Measurements from ENCODE around the gene TNFAIP2. TPM values are rescaled to one million over a fixed set of nuclear protein-coding genes. Genes with fewer than 3 reads are reported as not detected.

TNFAIP2 gene
- total and polyA plus RNA-seq, 8 donors: 30.7 to 279 (median 73.0) TPM

GRCh38 chr14:103137689-103138300 is 14.5 kb downstream of the TNFAIP2 start:
- peaks cover 0 to 35% (median 23%) of the 10 kb centered on the region in 4 donors for H3K4me1 ChIP-seq
- no peak for TF ChIP-seq EP300 (IDR thresholded peaks at IDR 0.05)
- TF ChIP-seq POLR2A (IDR thresholded peaks at IDR 0.05): no peak
- no peak for TF ChIP-seq POLR2AphosphoS5 (IDR thresholded peaks at IDR 0.05)
- no peak for TF ChIP-seq CTCF (IDR thresholded peaks at IDR 0.05)
- H3K9me3 ChIP-seq: no peaks in the 10 kb centered on the region
- peaks cover 4 to 43% (median 35%) of the 10 kb centered on the region in 4 donors for H3K36me3 ChIP-seq
- 80 to 88% (median 85%) methylated on average over 19 to 22 of the region's 22 CpGs for WGBS, 5 donors
- no peak overlapping the region for H3K4me3 ChIP-seq
- H3K27ac ChIP-seq: peak overlapping the region in 4 of 5 donors; percentile 5 to 64 (median 28)
- intact Hi-C loops (cut with DNase I; ENCODE audit: low total_unique reads): no loop called here
- DNase-seq: no peak
- H3K27me3 ChIP-seq: peaks cover 0 to 21% (median 0%) of the 10 kb centered on the region in 3 donors

GRCh38 chr14:103138301-103139131 is 15.3 kb downstream of the TNFAIP2 start:
- H3K27ac ChIP-seq: peak overlapping the region in 2 of 5 donors; percentile 10 to 46
- no peaks in the 10 kb centered on the region for H3K9me3 ChIP-seq
- 37 to 48% (median 41%) methylated on average over 24 to 66 of the region's 66 CpGs for WGBS, 5 donors
- H3K4me1 ChIP-seq: peaks cover 0 to 34% (median 21%) of the 10 kb centered on the region in 4 donors
- DNase-seq: peak in 1 of 2 donors; percentile 56
- H3K36me3 ChIP-seq: peaks cover 4 to 35% (median 28%) of the 10 kb centered on the region in 4 donors
- TF ChIP-seq POLR2AphosphoS5 (IDR thresholded peaks at IDR 0.05): no peak
- no peak for TF ChIP-seq CTCF (IDR thresholded peaks at IDR 0.05)
- TF ChIP-seq EP300 (IDR thresholded peaks at IDR 0.05): no peak
- TF ChIP-seq POLR2A (IDR thresholded peaks at IDR 0.05): no peak
- intact Hi-C loops (cut with DNase I; ENCODE audit: low total_unique reads): no loop called here
- H3K4me3 ChIP-seq: peak overlapping the region in 2 of 4 donors; percentile 9 to 19
- H3K27me3 ChIP-seq: peaks cover 0 to 28% (median 6%) of the 10 kb centered on the region in 3 donors

GRCh38 chr14:103139132-103140025 is 16.1 kb downstream of the TNFAIP2 start:
- peaks cover 0 to 28% (median 6%) of the 10 kb centered on the region in 3 donors for H3K27me3 ChIP-seq
- peak overlapping the region in 1 of 5 donors; percentile 46 for H3K27ac ChIP-seq
- H3K4me1 ChIP-seq: peaks cover 0 to 34% (median 21%) of the 10 kb centered on the region in 4 donors
- 55 to 63% (median 59%) methylated on average over 29 of the region's 29 CpGs for WGBS, 5 donors
- TF ChIP-seq CTCF (IDR thresholded peaks at IDR 0.05) (no peak), POLR2AphosphoS5 (IDR thresholded peaks at IDR 0.05) (no peak), POLR2A (IDR thresholded peaks at IDR 0.05) (no peak), EP300 (IDR thresholded peaks at IDR 0.05) (no peak)
- H3K4me3 ChIP-seq: peak overlapping the region in 2 of 4 donors; percentile 9 to 19
- DNase-seq: no peak
- intact Hi-C loops (cut with DNase I; ENCODE audit: low total_unique reads): no loop called here
- H3K9me3 ChIP-seq: no peaks in the 10 kb centered on the region
- peaks cover 4 to 27% (median 19%) of the 10 kb centered on the region in 4 donors for H3K36me3 ChIP-seq
